BE2C (cell line): ENCODE results near the gene CLDN15.

Experiments used
- DNase-seq: peaks from one replicate; pipeline ENCODE4 v3.0.0-alpha.2; 2020
- H3K27me3 ChIP-seq: fragments of 250-450 bp; sonication (Bioruptor Pico); 2 replicates; pipeline ENCODE4 v1.5.1; 2020; ENCODE audit warnings: mild to moderate bottlenecking
- H3K36me3 ChIP-seq: fragments of 250-450 bp; sonication (Bioruptor Pico); 2 replicates; pipeline ENCODE4 v1.5.1; 2020; ENCODE audit warnings: mild to moderate bottlenecking
- H3K4me1 ChIP-seq: fragments of 250-450 bp; sonication (Bioruptor Pico); 2 replicates; pipeline ENCODE4 v1.5.1; 2020
- H3K4me3 ChIP-seq: 2 replicates; pipeline ENCODE4 v1.5.1; 2011; ENCODE audit warnings: low read depth, low read length
- H3K9me3 ChIP-seq: fragments of 250-450 bp; sonication (Bioruptor Pico); 2 replicates; pipeline ENCODE4 v1.5.1; 2020
- TF ChIP-seq, protein P1 (sequence below): IDR thresholded peaks from 2 replicates; pipeline ENCODE4 v1.5.1; 2012; ENCODE audit warnings: mild to moderate bottlenecking, low read depth, low read length

Gene CLDN15

GRCh38 chr7:101217388-101218235, 20.0 kb downstream of the CLDN15 start, which contains the start of the genes PLOD3 and ZNHIT1:
TSS of gene PLOD3 (minus strand) at chr7:101217581. CDS start at chr7:101217274, 307 bp downstream.
TSS of gene ZNHIT1 (plus strand) at chr7:101218165. CDS start at chr7:101218196, 31 bp downstream.
- peaks cover 14% of the 10 kb centered on the region for H3K36me3 ChIP-seq

GRCh38 chr7:101216860-101217387, 20.7 kb downstream of the CLDN15 start:
- Histone ChIP-seq H3K36me3 (peaks cover 11% of the 10 kb centered on the region; the same call in 1 of the 2 replicates), H3K4me3 (peak overlapping the region; percentile 85), H3K27me3 (no peaks in the 10 kb centered on the region), H3K9me3 (no peaks in the 10 kb centered on the region), H3K4me1 (peaks cover 3% of the 10 kb centered on the region; the same call in 1 of the 2 replicates)
- TF ChIP-seq, protein P1, sequence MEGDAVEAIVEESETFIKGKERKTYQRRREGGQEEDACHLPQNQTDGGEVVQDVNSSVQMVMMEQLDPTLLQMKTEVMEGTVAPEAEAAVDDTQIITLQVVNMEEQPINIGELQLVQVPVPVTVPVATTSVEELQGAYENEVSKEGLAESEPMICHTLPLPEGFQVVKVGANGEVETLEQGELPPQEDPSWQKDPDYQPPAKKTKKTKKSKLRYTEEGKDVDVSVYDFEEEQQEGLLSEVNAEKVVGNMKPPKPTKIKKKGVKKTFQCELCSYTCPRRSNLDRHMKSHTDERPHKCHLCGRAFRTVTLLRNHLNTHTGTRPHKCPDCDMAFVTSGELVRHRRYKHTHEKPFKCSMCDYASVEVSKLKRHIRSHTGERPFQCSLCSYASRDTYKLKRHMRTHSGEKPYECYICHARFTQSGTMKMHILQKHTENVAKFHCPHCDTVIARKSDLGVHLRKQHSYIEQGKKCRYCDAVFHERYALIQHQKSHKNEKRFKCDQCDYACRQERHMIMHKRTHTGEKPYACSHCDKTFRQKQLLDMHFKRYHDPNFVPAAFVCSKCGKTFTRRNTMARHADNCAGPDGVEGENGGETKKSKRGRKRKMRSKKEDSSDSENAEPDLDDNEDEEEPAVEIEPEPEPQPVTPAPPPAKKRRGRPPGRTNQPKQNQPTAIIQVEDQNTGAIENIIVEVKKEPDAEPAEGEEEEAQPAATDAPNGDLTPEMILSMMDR, result peak; percentile 19; the same call in 1 of the 2 replicates
- no peak for DNase-seq

More at GRCh38 chr7:101217388-101218235, 20.0 kb downstream of the CLDN15 start, which contains the start of the genes PLOD3 and ZNHIT1:
- no peaks in the 10 kb centered on the region for H3K9me3 ChIP-seq
- TF ChIP-seq, protein P1, result no peak
- no peaks in the 10 kb centered on the region for H3K27me3 ChIP-seq
- peak; percentile 96 for DNase-seq
- peak within 1 kb of the TSS; percentile 85 for H3K4me3 ChIP-seq
- peaks cover 3% of the 10 kb centered on the region; the same call in 1 of the 2 replicates for H3K4me1 ChIP-seq

DNA sequence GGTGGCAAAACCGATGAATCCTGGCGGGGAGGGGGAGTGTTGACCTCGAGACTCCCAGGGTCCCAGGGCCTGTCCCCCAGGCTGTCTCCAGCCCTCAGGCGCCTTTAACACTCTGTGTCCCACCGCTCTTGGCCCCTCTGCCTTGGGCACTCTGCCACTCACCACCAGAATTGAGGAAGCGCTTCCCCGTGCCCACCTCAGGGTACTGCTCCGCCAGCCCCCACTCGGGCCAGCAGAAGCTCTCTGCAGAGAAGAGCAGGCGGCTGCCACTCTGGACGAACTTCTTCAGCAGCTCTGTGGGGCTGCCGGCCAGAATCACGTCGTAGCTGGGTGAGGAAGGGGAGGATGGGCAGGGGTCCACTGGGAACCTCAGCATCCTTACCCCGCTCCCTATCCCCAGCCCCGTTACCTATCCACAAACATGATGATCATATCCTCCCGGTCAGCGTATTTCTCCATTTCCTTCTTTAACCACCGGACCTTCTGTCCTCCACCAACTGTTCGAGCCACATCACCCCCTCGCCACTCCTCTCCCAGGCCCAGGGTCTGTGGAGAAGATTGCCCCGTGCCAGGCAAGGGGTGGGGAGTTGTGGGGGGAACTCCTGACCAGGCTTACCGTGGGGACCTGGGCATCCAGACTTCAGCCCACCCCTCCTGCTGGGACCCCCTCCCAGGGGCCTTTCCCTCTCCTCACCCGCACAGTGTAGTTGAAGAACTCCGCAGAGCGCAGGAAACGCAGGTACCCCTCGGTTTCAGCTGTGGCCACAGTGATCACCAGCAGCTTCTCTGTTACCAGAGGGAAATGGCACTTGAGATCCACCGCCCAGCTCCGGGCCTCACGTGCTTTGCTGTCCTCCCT, 21.4 kb downstream of the CLDN15 start:
- Histone ChIP-seq H3K9me3 (no peaks in the 10 kb centered on the region), H3K36me3 (peaks cover 14% of the 10 kb centered on the region), H3K4me3 (peak overlapping the region; percentile 85), H3K27me3 (no peaks in the 10 kb centered on the region), H3K4me1 (peaks cover 3% of the 10 kb centered on the region; the same call in 1 of the 2 replicates)
- no peak for DNase-seq
- TF ChIP-seq, protein P1, result no peak

DNA sequence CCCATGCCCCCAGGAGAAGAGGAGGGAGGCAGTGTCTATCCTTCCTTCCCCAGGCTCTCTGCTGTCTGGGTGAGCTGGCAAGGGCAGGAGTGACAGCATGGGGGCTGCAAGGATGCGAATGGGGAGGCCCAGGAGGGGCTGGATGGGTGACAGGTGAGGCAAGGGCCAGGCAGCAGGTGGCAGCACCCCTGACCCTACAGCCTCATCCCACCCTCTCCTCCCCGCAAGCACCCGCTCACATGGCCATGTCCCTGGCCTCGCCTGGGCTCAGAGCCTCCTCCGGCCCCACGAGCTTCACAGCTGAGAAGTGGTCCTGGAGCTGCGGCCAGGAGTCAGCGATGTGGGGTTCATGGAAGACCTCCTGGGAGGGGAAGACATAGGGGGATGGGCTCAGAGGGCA, 25.6 kb downstream of the CLDN15 start:
- DNase-seq, result no peak
- Histone ChIP-seq H3K4me1 (peaks cover 3% of the 10 kb centered on the region; the same call in 1 of the 2 replicates), H3K9me3 (no peaks in the 10 kb centered on the region), H3K36me3 (peaks cover 21% of the 10 kb centered on the region), H3K4me3 (no peak overlapping the region), H3K27me3 (no peaks in the 10 kb centered on the region)
- TF ChIP-seq, protein P1, result no peak

GRCh38 chr7:101211501-101211900, 26.1 kb downstream of the CLDN15 start:
- peaks cover 22% of the 10 kb centered on the region for H3K36me3 ChIP-seq
- TF ChIP-seq, protein P1, result no peak
- H3K4me3 ChIP-seq, result no peak overlapping the region
- H3K27me3 ChIP-seq, result no peaks in the 10 kb centered on the region
- peaks cover 3% of the 10 kb centered on the region; the same call in 1 of the 2 replicates for H3K4me1 ChIP-seq
- no peaks in the 10 kb centered on the region for H3K9me3 ChIP-seq
- no peak for DNase-seq
